K562 (cell line): Measurements from ENCODE around the gene SERTAD4.

Experiments used
- CHD1 ChIP-seq: fragments of 200-600 bp; sonication (generic); IDR thresholded peaks from one replicate; pipeline ENCODE4 v1.6.1; 2012; ENCODE audit warnings: mild to moderate bottlenecking, moderate library complexity, low read length, inconsistent platforms
- NFXL1 ChIP-seq: fragments of 450-650 bp; formaldehyde crosslinking; IDR thresholded peaks from 2 replicates; pipeline ENCODE4 v1.4.0; 2021; ENCODE audit warnings: mild to moderate bottlenecking
- POLR2A ChIP-seq: fragments of 450-650 bp; conservative IDR thresholded peaks from 2 replicates; pipeline ENCODE4 v1.6.1; 2016
- TAF1 ChIP-seq: IDR thresholded peaks from 2 replicates; pipeline ENCODE4 v1.6.1; 2011; ENCODE audit warnings: mild to moderate bottlenecking, low read length, moderate library complexity; ENCODE audit not compliant: insufficient read depth, control insufficient read depth, severe bottlenecking; ENCODE audit errors: extremely low read depth
- TF ChIP-seq, protein P1 (sequence below): fragments of 450-650 bp; IDR thresholded peaks from 2 replicates; pipeline ENCODE4 v1.6.1; 2014; ENCODE audit warnings: low read depth, mild to moderate bottlenecking, moderate library complexity, borderline replicate concordance
- TF ChIP-seq, protein P2 (sequence below), 3 experiments: IDR thresholded peaks in 2 of 3; conservative IDR thresholded peaks in 1 of 3; 2 replicates each; pipeline ENCODE4 v1.5.1; 2011 to 2012; ENCODE audit warnings: low read length in 3 of 3, mild to moderate bottlenecking in 3 of 3, control low read depth in 2 of 3, improper control_type of control experiment in 1 of 3, inconsistent platforms in 1 of 3, low read depth in 1 of 3, mixed read lengths in 1 of 3, moderate library complexity in 1 of 3; ENCODE audit not compliant: insufficient read depth in 2 of 3

DNA sequence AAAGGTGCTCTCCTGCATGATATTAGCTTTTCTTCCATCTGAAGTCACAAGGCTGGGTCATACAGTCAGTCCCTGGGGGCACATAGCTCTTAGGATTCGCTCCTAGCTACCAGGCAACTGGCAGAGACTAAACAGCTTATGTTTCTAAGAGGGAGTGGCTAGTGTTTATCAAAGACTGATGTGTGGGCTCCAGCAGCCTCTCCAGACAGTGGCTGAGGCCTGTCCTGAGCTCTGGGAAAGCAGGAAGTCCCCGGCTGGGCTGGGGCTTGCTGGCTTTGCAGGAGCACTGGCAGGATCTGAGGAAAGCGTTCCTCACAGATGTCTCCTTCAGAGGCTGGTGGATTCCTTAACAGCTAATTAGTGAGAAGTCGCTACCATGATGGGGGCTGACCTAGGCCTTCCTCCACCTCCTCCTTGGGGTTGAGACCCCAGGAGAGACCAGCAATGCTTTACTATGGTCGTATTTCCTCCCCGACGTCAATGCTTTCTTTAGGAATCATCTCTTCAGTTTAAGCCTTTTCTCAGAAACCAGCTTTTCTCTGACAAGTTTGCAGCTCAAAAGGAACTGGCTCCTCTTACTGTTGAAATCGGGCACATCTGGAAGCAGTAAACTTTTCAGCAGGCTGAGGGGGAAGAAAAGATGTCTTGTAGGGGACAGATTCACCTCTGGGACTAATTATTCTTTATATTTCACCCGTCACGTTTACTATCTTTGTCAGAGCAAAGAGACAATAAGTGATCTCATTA, 62.6 kb downstream of the SERTAD4 start:
- TF ChIP-seq TAF1: no peak
- TF ChIP-seq, protein P1, sequence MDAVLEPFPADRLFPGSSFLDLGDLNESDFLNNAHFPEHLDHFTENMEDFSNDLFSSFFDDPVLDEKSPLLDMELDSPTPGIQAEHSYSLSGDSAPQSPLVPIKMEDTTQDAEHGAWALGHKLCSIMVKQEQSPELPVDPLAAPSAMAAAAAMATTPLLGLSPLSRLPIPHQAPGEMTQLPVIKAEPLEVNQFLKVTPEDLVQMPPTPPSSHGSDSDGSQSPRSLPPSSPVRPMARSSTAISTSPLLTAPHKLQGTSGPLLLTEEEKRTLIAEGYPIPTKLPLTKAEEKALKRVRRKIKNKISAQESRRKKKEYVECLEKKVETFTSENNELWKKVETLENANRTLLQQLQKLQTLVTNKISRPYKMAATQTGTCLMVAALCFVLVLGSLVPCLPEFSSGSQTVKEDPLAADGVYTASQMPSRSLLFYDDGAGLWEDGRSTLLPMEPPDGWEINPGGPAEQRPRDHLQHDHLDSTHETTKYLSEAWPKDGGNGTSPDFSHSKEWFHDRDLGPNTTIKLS: no peak
- TF ChIP-seq POLR2A: no peak
- TF ChIP-seq CHD1: no peak
- TF ChIP-seq NFXL1 (CRISPR knock-in tag): no peak
- TF ChIP-seq, protein P2, sequence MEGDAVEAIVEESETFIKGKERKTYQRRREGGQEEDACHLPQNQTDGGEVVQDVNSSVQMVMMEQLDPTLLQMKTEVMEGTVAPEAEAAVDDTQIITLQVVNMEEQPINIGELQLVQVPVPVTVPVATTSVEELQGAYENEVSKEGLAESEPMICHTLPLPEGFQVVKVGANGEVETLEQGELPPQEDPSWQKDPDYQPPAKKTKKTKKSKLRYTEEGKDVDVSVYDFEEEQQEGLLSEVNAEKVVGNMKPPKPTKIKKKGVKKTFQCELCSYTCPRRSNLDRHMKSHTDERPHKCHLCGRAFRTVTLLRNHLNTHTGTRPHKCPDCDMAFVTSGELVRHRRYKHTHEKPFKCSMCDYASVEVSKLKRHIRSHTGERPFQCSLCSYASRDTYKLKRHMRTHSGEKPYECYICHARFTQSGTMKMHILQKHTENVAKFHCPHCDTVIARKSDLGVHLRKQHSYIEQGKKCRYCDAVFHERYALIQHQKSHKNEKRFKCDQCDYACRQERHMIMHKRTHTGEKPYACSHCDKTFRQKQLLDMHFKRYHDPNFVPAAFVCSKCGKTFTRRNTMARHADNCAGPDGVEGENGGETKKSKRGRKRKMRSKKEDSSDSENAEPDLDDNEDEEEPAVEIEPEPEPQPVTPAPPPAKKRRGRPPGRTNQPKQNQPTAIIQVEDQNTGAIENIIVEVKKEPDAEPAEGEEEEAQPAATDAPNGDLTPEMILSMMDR (IDR thresholded peaks at IDR 0.05 in 2 of 3, conservative IDR thresholded peaks at IDR 0.05 in 1 of 3; ENCODE audit: insufficient read depth in 2 of 3, low read depth in 1 of 3, low read length in 3 of 3): no peak
